ENCODE results near the gene HOTAIR. TPM values are rescaled to one million over a fixed set of nuclear protein-coding genes. Genes with fewer than 3 reads are reported as not detected.

HOTAIR gene
- total and polyA plus RNA-seq, 2 donors (not counting 3 experiments of a cell fraction or from before 2014, with no cell fraction given) = not detected

- FAIRE-seq (no peak), DNase-seq (ENCODE audit: low read depth, low spot score) (no peak)
- Histone ChIP-seq H3K27me3 (ENCODE audit: control insufficient read depth in 2 of 2, insufficient read depth in 2 of 2, low read length in 2 of 2) (peaks cover 94 to 98% of the 10 kb centered on the region in 2 experiments), H3K36me3 (ENCODE audit: control insufficient read depth in 2 of 2, extremely low read depth in 1 of 2, insufficient read depth in 2 of 2, low read length in 2 of 2) (no peaks in the 10 kb centered on the region), H3K79me2 (ENCODE audit: control insufficient read depth, insufficient read depth, low read length) (no peaks in the 10 kb centered on the region), H3K9me1 (replicated peaks; ENCODE audit: control insufficient read depth, extremely low read depth, insufficient read depth, low read length) (no peaks in the 10 kb centered on the region), H3K4me1 (ENCODE audit: control insufficient read depth, extremely low read depth, insufficient read depth, low read length) (no peaks in the 10 kb centered on the region), H2AFZ (ENCODE audit: low read depth, low read length) (no peak overlapping the region), H3K9me3 (replicated peaks; ENCODE audit: control insufficient read depth, insufficient read depth, low read length) (no peaks in the 10 kb centered on the region), H3K9ac (replicated peaks; ENCODE audit: extremely low read depth, insufficient read depth, low read length) (no peak overlapping the region), H3K27ac (ENCODE audit: insufficient read depth, low read depth, low read length) (no peak overlapping the region), H3K4me2 (ENCODE audit: insufficient read depth, low read length) (no peak overlapping the region), H4K20me1 (replicated peaks; ENCODE audit: control insufficient read depth, extremely low read depth, insufficient read depth, low read length) (no peaks in the 10 kb centered on the region), H3K4me3 (replicated peaks in 1 of 3; ENCODE audit: insufficient read depth in 1 of 3, low read depth in 1 of 3, low read length in 3 of 3) (no peak overlapping the region)
- POLR2A ChIA-PET = no interaction called here
- TF ChIP-seq, protein P1, sequence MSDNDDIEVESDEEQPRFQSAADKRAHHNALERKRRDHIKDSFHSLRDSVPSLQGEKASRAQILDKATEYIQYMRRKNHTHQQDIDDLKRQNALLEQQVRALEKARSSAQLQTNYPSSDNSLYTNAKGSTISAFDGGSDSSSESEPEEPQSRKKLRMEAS (IDR thresholded peaks at IDR 0.05; ENCODE audit: insufficient read depth, insufficient read length) = no peak
- TF ChIP-seq JUN (IDR thresholded peaks at IDR 0.05; ENCODE audit: borderline replicate concordance, insufficient read depth, insufficient read length, low read depth) = no peak
- dilution Hi-C loops (cut with MboI; ENCODE audit: extremely low pct_ligation_motif_present, low sequenced_read_pairs) = no loop called here
- BruUV-seq (replicated peaks) = no TSS peak
- intact Hi-C loops (cut with micrococcal nuclease) = no loop called here
- CTCF ChIA-PET = interaction anchor here (0.8 to 4.3 kb wide), 13 partner anchors 9 to 234 kb away, joined by 3 to 24 read pairs (median 5); partner anchors contain the start of genes HOXC8 and HOXC9
These were observed 16.3 kb upstream of the HOTAIR start for GRCh38 chr12:53991077-53991460.

DNA sequence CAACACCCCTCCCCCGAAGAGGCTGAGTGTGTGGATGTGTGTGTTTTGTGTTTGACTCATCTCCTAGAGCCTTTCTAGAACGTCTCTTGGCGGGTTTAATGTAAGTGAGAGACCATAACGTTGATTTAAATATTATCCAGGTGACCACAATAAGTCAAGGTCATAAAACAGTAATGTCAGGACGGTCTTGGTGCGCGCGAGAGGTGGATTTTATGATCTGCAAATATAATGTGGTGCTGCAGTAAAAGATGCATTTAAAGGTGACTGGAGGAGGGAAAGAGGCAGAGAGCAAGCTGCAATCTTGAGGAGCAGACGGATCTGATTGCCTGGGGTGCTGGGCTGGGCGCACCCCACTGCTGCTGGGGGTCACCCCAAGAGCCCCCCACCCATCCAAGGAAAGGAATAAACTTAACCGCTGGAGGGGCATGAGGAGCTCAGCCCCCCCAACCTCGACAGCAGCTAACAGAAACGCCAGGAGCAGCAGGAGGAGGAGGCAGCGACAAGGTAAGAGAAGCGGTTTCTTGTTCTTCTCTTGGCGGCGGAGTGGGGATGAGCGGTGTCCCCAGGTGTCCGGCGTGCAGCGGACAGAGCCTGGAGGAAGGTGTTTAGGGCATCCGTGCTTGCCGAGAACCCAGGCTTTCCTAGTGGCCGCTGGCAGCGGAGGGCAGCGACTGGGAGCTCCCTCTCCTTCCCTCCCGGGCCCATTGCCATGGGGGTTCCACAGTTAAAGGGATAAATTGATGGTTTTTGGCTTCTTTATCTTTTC is 15.7 kb upstream of the HOTAIR start:
- FAIRE-seq (no peak), DNase-seq (ENCODE audit: low read depth, low spot score) (no peak)
- intact Hi-C loops (cut with micrococcal nuclease) (no loop called here), dilution Hi-C loops (cut with MboI; ENCODE audit: extremely low pct_ligation_motif_present, low sequenced_read_pairs) (no loop called here)
- H3K9me3 ChIP-seq (replicated peaks; ENCODE audit: control insufficient read depth, insufficient read depth, low read length) = no peaks in the 10 kb centered on the region
- H3K79me2 ChIP-seq (ENCODE audit: control insufficient read depth, insufficient read depth, low read length) = no peaks in the 10 kb centered on the region
- H3K27ac ChIP-seq (ENCODE audit: insufficient read depth, low read depth, low read length) = no peak overlapping the region
- no peak overlapping the region for H3K4me3 ChIP-seq (replicated peaks in 1 of 3; ENCODE audit: insufficient read depth in 1 of 3, low read depth in 1 of 3, low read length in 3 of 3)
- H3K27me3 ChIP-seq (ENCODE audit: control insufficient read depth in 2 of 2, insufficient read depth in 2 of 2, low read length in 2 of 2) = peaks cover 94 to 98% of the 10 kb centered on the region in 2 experiments
- H2AFZ ChIP-seq (ENCODE audit: low read depth, low read length) = no peak overlapping the region
- H3K36me3 ChIP-seq (ENCODE audit: control insufficient read depth in 2 of 2, extremely low read depth in 1 of 2, insufficient read depth in 2 of 2, low read length in 2 of 2) = no peaks in the 10 kb centered on the region
- H3K4me1 ChIP-seq (ENCODE audit: control insufficient read depth, extremely low read depth, insufficient read depth, low read length) = no peaks in the 10 kb centered on the region
- H4K20me1 ChIP-seq (replicated peaks; ENCODE audit: control insufficient read depth, extremely low read depth, insufficient read depth, low read length) = no peaks in the 10 kb centered on the region
- no peak overlapping the region for H3K4me2 ChIP-seq (ENCODE audit: insufficient read depth, low read length)
- no peak overlapping the region for H3K9ac ChIP-seq (replicated peaks; ENCODE audit: extremely low read depth, insufficient read depth, low read length)
- H3K9me1 ChIP-seq (replicated peaks; ENCODE audit: control insufficient read depth, extremely low read depth, insufficient read depth, low read length) = no peaks in the 10 kb centered on the region
- ChIA-PET POLR2A (no interaction called here), CTCF (interaction anchor here (0.8 to 4.3 kb wide), 13 partner anchors 9 to 233 kb away, joined by 3 to 24 read pairs (median 4); partner anchors contain the start of genes HOXC8 and HOXC9)
- TF ChIP-seq MYC (IDR thresholded peaks at IDR 0.05; ENCODE audit: low read depth, low read length) (no peak), POLR2AphosphoS5 (IDR thresholded peaks at IDR 0.05; ENCODE audit: insufficient read depth, low read depth, low read length) (no peak), FOS (IDR thresholded peaks at IDR 0.05; ENCODE audit: borderline replicate concordance, insufficient read depth, low read length) (no peak), JUN (IDR thresholded peaks at IDR 0.05; ENCODE audit: borderline replicate concordance, insufficient read depth, insufficient read length, low read depth) (no peak), CTCF (IDR thresholded peaks at IDR 0.05; ENCODE audit: extremely low read depth in 1 of 2, insufficient read depth in 1 of 2, low read depth in 1 of 2, low read length in 2 of 2) (no peak), POLR2A (IDR thresholded peaks at IDR 0.05; ENCODE audit: low read depth, low read length) (no peak)
- BruUV-seq (replicated peaks) = no TSS peak
